Thyroid gland (tissue), 4 donors: Measurements from ENCODE around the gene JTB. TPM values are rescaled to one million over a fixed set of nuclear protein-coding genes. Genes with fewer than 3 reads are reported as not detected.

Source experiments
- DNase-seq, 2 donors: peaks; one replicate each; pipeline ENCODE4 v3.0.0-alpha.2; 2019
- H3K27ac ChIP-seq, 3 donors: fragments of 200-600 bp; sonication (generic); 1 replicate in 2 of 3; 2 replicates in 1 of 3; pipeline ENCODE4 v1.5.1; 2016 to 2019; ENCODE audit warnings: mild to moderate bottlenecking in 1 of 3, moderate library complexity in 1 of 3
- H3K27me3 ChIP-seq: fragments of 200-600 bp; sonication (generic); one replicate; pipeline ENCODE4 v1.5.1; 2019
- H3K36me3 ChIP-seq, 2 donors: fragments of 200-600 bp; sonication (generic); one replicate each; pipeline ENCODE4 v1.5.1; 2016 to 2019
- H3K4me1 ChIP-seq, 2 donors: fragments of 200-600 bp; sonication (generic); one replicate each; pipeline ENCODE4 v1.5.1; 2017 to 2019
- H3K4me3 ChIP-seq, 3 donors: fragments of 200-600 bp; sonication (generic); replicated peaks in 1 of 3; 1 replicate in 2 of 3; 2 replicates in 1 of 3; pipeline ENCODE4 v1.5.1; 2016; ENCODE audit warnings: mild to moderate bottlenecking in 1 of 3
- H3K9me3 ChIP-seq: fragments of 200-600 bp; sonication (generic); one replicate; pipeline ENCODE4 v1.5.1; 2017
- POLR2A ChIP-seq, 2 donors: fragments of 450-650 bp; IDR thresholded peaks; one replicate each; pipeline ENCODE4 v1.6.1; 2017; ENCODE audit warnings: antibody characterized with exemption in 2 of 2, mild to moderate bottlenecking in 2 of 2, moderate library complexity in 1 of 2
- WGBS, 2 donors: methylation state at CpG; one replicate each; pipeline ENCODE4 v1.1.5; 2017; 5-methylcytosine and 5-hydroxymethylcytosine counted together
- intact Hi-C: fragments of 100-400 bp; cut with DNase I; formaldehyde crosslinking; loops from one replicate; pipeline ENCODE4 v1.15.1; 2023
- total RNA-seq, 4 donors: library from RNA; depleted of rRNA; stranded (reverse); fragments of >200 nt; gene quantifications; one replicate each; pipeline ENCODE4 v1.2.3, GENCODE V29; 2016
- TF ChIP-seq, protein P1 (sequence below), 6 experiments: fragments of 200-600 bp in 3 of 6; fragments of 450-650 bp in 3 of 6; sonication (generic) in 3 of 6; IDR thresholded peaks; one replicate each; pipeline ENCODE4 v1.5.1; 2016 to 2019; ENCODE audit warnings: antibody characterized with exemption in 6 of 6, mild to moderate bottlenecking in 2 of 6, inconsistent platforms in 1 of 6, moderate library complexity in 1 of 6

JTB gene
- total RNA-seq, 4 donors from 2014 or later = 173 to 393 (median 247) TPM

DNA sequence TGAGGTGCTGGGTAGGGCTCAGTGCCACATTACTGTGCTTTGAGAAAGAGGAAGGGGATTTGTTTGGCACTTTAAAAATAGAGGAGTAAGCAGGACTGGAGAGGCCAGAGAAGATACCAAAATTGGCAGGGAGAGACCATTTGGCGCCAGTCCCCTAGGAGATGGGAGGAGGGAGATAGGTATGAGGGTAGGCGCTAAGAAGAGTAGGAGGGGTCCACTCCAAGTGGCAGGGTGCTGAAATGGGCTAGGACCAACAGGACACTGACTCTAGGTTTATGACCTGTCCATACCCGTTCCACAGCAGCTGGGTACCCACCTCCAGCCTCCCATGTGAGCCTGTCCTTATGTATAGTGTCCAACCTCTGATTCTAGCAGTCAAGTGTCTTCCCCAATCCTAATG, 18.0 kb downstream of the JTB start:
- 69 to 76% methylated on average over 3 of the region's 3 CpGs for WGBS, 2 donors
- intact Hi-C loops = no loop called here
- peaks cover 40 to 45% of the 10 kb centered on the region in 2 donors for H3K4me1 ChIP-seq
- no peak for TF ChIP-seq POLR2A (IDR thresholded peaks at IDR 0.05)
- TF ChIP-seq, protein P1, sequence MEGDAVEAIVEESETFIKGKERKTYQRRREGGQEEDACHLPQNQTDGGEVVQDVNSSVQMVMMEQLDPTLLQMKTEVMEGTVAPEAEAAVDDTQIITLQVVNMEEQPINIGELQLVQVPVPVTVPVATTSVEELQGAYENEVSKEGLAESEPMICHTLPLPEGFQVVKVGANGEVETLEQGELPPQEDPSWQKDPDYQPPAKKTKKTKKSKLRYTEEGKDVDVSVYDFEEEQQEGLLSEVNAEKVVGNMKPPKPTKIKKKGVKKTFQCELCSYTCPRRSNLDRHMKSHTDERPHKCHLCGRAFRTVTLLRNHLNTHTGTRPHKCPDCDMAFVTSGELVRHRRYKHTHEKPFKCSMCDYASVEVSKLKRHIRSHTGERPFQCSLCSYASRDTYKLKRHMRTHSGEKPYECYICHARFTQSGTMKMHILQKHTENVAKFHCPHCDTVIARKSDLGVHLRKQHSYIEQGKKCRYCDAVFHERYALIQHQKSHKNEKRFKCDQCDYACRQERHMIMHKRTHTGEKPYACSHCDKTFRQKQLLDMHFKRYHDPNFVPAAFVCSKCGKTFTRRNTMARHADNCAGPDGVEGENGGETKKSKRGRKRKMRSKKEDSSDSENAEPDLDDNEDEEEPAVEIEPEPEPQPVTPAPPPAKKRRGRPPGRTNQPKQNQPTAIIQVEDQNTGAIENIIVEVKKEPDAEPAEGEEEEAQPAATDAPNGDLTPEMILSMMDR (IDR thresholded peaks at IDR 0.05) = no peak
- no peak for DNase-seq
- H3K27me3 ChIP-seq = no peaks in the 10 kb centered on the region
- no peak overlapping the region for H3K4me3 ChIP-seq
- peaks cover 0 to 9% of the 10 kb centered on the region in 2 donors for H3K36me3 ChIP-seq
- peak overlapping the region in 2 of 3 donors; percentile 64 to 78 for H3K27ac ChIP-seq
- no peaks in the 10 kb centered on the region for H3K9me3 ChIP-seq

DNA sequence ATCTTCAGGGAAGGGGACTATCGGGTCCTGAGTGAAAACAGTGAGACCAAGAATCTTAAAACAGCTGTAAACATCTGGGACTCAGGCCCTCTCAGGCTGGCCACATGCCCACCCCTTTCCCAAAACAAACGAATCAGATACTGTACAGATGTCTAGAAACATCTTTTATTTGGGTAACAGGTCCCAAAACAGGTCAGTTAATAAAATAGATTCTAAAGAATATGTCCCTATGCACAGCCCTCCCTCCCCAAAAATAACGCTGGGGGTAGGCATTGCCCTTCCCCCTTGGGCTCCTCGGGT, 18.6 kb downstream of the JTB start:
- peak in 1 of 2 donors; percentile 27 for DNase-seq
- no peak overlapping the region for H3K4me3 ChIP-seq
- peak overlapping the region; percentile 47 to 78 (median 64) for H3K27ac ChIP-seq
- peaks cover 36 to 40% of the 10 kb centered on the region in 2 donors for H3K4me1 ChIP-seq
- H3K9me3 ChIP-seq = no peaks in the 10 kb centered on the region
- WGBS, 2 donors = 20 to 22% methylated on average over 4 of the region's 4 CpGs
- intact Hi-C loops = no loop called here
- H3K36me3 ChIP-seq = peaks cover 0 to 9% of the 10 kb centered on the region in 2 donors
- no peaks in the 10 kb centered on the region for H3K27me3 ChIP-seq
- TF ChIP-seq POLR2A (IDR thresholded peaks at IDR 0.05) = no peak
- TF ChIP-seq, protein P1 (IDR thresholded peaks at IDR 0.05) = no peak

DNA sequence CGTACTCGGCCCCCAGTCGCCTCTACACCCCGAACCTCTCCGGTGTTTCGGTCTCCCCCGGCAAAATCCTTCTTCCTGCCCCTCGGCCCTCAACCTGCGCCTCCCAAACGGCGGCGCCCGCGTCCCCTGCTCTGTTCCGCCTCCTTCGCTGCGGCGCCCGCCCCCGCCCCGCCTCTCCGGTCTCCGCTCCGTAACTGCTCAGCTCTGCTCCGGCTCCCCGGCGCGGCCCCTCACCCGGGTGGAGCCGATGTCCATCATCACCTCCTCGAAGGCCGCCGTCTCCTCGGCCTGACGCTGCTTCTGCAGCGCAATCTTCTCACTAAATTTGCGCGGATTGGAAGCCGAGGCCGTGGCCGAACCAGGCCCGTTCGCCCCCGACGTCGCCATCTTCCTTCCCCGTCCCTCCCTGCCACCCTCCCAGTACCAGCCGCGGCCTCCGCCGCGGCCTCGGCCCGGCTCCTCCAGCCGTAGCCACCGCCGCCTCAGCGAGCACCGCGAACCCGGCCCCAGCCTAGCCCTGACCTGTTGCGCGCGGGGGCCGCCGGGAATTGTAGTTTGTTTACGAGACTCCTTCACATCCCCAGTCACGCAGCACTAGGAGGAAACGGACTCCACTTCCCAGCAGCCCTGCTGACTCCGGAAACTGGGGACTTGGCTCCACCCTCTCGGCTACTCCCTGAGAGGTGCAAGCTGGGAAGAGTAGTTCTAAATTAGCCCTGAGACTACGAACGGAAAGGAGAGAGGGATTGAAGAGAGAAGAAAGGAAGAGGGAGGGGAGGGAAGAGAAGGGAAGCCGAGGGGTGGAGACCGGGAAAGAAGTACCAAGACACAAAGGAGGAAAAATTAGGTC, 19.1 kb downstream of the JTB start, which contains the start of gene CRTC2:
Gene CRTC2, minus strand, starts transcription at position 502 of the 850 bp plus-strand sequence. Its CDS starts 115 bp downstream, at position 387.
- 0% methylated on average over 50 to 56 of the region's 75 CpGs for WGBS, 2 donors
- peak; percentile 5 to 76 for TF ChIP-seq POLR2A (IDR thresholded peaks at IDR 0.05)
- TF ChIP-seq, protein P1 (IDR thresholded peaks at IDR 0.05) = no peak
- Histone ChIP-seq H3K4me3 (peak within 1 kb of the TSS; percentile 65 to 89 (median 83)), H3K4me1 (peaks cover 34 to 39% of the 10 kb centered on the region in 2 donors), H3K9me3 (no peaks in the 10 kb centered on the region), H3K27ac (peak within 1 kb of the TSS; percentile 78 to 88 (median 84)), H3K27me3 (no peaks in the 10 kb centered on the region), H3K36me3 (peaks cover 3 to 9% of the 10 kb centered on the region in 2 donors)
- intact Hi-C loops = no loop called here
- DNase-seq = peak; percentile 100

DNA sequence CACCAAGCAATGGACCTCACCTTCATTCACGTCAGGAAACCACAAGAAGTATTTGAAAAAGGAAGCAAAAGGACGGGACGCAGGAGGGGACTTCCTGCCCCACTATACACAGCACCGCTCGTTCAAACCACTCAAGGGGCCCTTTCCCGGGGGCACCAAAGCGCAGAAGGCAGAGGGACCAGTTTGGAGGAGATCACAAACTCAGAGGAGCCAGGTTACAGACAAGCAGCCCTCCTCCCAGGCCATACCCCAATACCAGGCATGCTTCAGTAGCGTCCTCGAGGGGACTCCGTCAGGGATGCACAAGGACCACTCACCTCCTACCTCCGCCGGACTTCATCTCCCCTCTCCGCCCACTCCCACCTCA, 19.7 kb downstream of the JTB start:
- no peaks in the 10 kb centered on the region for H3K27me3 ChIP-seq
- peak overlapping the region; percentile 65 to 89 (median 83) for H3K4me3 ChIP-seq
- peak overlapping the region; percentile 78 to 88 (median 84) for H3K27ac ChIP-seq
- TF ChIP-seq, protein P1 (IDR thresholded peaks at IDR 0.05) = no peak
- TF ChIP-seq POLR2A (IDR thresholded peaks at IDR 0.05) = no peak
- peaks cover 31 to 39% of the 10 kb centered on the region in 2 donors for H3K4me1 ChIP-seq
- H3K9me3 ChIP-seq = no peaks in the 10 kb centered on the region
- H3K36me3 ChIP-seq = peaks cover 5 to 9% of the 10 kb centered on the region in 2 donors
- 0 to 1% methylated on average over 13 of the region's 13 CpGs for WGBS, 2 donors
- DNase-seq = peak; percentile 5 to 30
- intact Hi-C loops = no loop called here
